HepG2 (cell line): ENCODE results near the gene SPATA13. TPM values are rescaled to one million over a fixed set of nuclear protein-coding genes. Genes with fewer than 3 reads are reported as not detected.

Source experiments
- ATAC-seq: fragments of 200-7000 bp; cut with Tn5 transposase; 3 replicates; pipeline ENCODE4 v1.9.1; 2020; ENCODE audit warnings: mild to moderate bottlenecking, moderate library complexity
- BruUV-seq: library from RNA; stranded (reverse); fragments of 400-500 nt; replicated peaks from 2 replicates; lab custom pipeline; 2021; lab: Mats Ljungman, UMichigan
- CTCF ChIA-PET: fragments of 300-600 bp; formaldehyde crosslinking; extraction: SDS; loops from one replicate; lab custom pipeline; 2021; ENCODE audit warnings: low total read pairs, inconsistent platforms, low intra/inter-chr PET ratio; lab: Yijun Ruan, JAX
- POLR2A ChIA-PET: fragments of 350-600 bp; sonication (Branson Sonifier 250); formaldehyde crosslinking; loops from one replicate; lab custom pipeline; 2020; ENCODE audit warnings: antibody characterized with exemption, inconsistent platforms; lab: Yijun Ruan, JAX
- DNase-seq: peaks from one replicate; pipeline ENCODE4 v3.0.0-alpha.2; 2015; ENCODE audit warnings: low spot score
- FAIRE-seq: peaks from 3 replicates; lab custom pipeline; 2011; peaks lifted over from hg19 to GRCh38; lab: Jason Lieb, UNC
- H2AFZ ChIP-seq: one replicate; pipeline ENCODE4 v1.6.1; 2011; ENCODE audit warnings: low read length, inconsistent platforms
- H3K27ac ChIP-seq: fragments of 300-600 bp; 3 replicates; pipeline ENCODE4 v1.8.0; 2011; ENCODE audit warnings: mixed run types, mild to moderate bottlenecking, mixed read lengths, low read length, inconsistent platforms; ENCODE audit not compliant: insufficient read depth; ENCODE audit errors: extremely low read length
- H3K27me3 ChIP-seq, 2 experiments: fragments of 200-600 bp in 1 of 2; 2 replicates in 1 of 2; 3 replicates in 1 of 2; pipeline versions ENCODE4 v1.6.0 to v1.8.0; 2011; ENCODE audit warnings: low read length in 2 of 2, mild to moderate bottlenecking in 2 of 2, moderate library complexity in 2 of 2, inconsistent platforms in 1 of 2; ENCODE audit not compliant: insufficient read depth in 2 of 2, control insufficient read depth in 1 of 2
- H3K36me3 ChIP-seq, 2 experiments: fragments of 200-600 bp in 1 of 2; replicated peaks in 1 of 2; 2 replicates in 1 of 2; 3 replicates in 1 of 2; pipeline versions ENCODE4 v1.5.1 to v1.8.0; 2011; ENCODE audit warnings: low read length in 2 of 2, inconsistent platforms in 1 of 2; ENCODE audit not compliant: insufficient read depth in 2 of 2, control insufficient read depth in 1 of 2
- H3K4me1 ChIP-seq: 2 replicates; pipeline ENCODE4 v1.5.1; 2012; ENCODE audit warnings: low read length, inconsistent platforms; ENCODE audit not compliant: insufficient read depth
- H3K4me2 ChIP-seq: 2 replicates; pipeline ENCODE4 v1.6.0; 2011; ENCODE audit warnings: low read depth, low read length, inconsistent platforms
- H3K4me3 ChIP-seq, 3 experiments: fragments of 200-600 bp in 1 of 3; sonication (generic), shearing (Covaris generic) in 1 of 3; replicated peaks in 1 of 3; 2 replicates each; pipeline ENCODE4 v1.5.1; 2011 to 2016; ENCODE audit warnings: low read length in 3 of 3, inconsistent platforms in 2 of 3, low read depth in 2 of 3, mild to moderate bottlenecking in 2 of 3, control low read depth in 1 of 3, mixed read lengths in 1 of 3; ENCODE audit not compliant: insufficient read depth in 1 of 3
- H3K79me2 ChIP-seq: one replicate; pipeline ENCODE4 v1.6.1; 2011; ENCODE audit warnings: low read length, inconsistent platforms; ENCODE audit not compliant: insufficient read depth
- H3K9ac ChIP-seq: 2 replicates; pipeline ENCODE4 v1.6.0; 2011; ENCODE audit warnings: mild to moderate bottlenecking, low read depth, low read length, inconsistent platforms; ENCODE audit not compliant: insufficient read depth
- H3K9me3 ChIP-seq: 2 replicates; pipeline ENCODE4 v1.5.1; 2012; ENCODE audit warnings: mild to moderate bottlenecking, low read length
- H4K20me1 ChIP-seq: 2 replicates; pipeline ENCODE4 v1.6.0; 2011; ENCODE audit warnings: inconsistent platforms, mild to moderate bottlenecking, low read length, moderate library complexity; ENCODE audit not compliant: insufficient read depth
- HES4 ChIP-seq: sonication (generic); formaldehyde crosslinking; IDR thresholded peaks from 2 replicates; pipeline ENCODE4 v1.9.0; 2021; ENCODE audit warnings: mild to moderate bottlenecking, missing genetic modification reagents, borderline replicate concordance
- IRF9 ChIP-seq: sonication (generic); formaldehyde crosslinking; IDR thresholded peaks from 2 replicates; pipeline ENCODE4 v1.8.0; 2022; ENCODE audit warnings: missing genetic modification reagents, mild to moderate bottlenecking, borderline replicate concordance
- KIAA2018 ChIP-seq: sonication (generic); formaldehyde crosslinking; IDR thresholded peaks from 2 replicates; pipeline ENCODE4 v1.5.0; 2020; ENCODE audit warnings: mild to moderate bottlenecking, missing genetic modification reagents, borderline replicate concordance
- MAX ChIP-seq: IDR thresholded peaks from 2 replicates; pipeline ENCODE4 v1.6.1; 2012; ENCODE audit warnings: inconsistent platforms
- PLRG1 ChIP-seq: fragments of 450-650 bp; conservative IDR thresholded peaks from 2 replicates; pipeline ENCODE4 v1.6.1; 2016
- SIN3A ChIP-seq: IDR thresholded peaks from 2 replicates; pipeline ENCODE4 v1.6.1; 2011; ENCODE audit warnings: low read depth, mild to moderate bottlenecking, control low read depth, low read length, borderline replicate concordance
- TBL1XR1 ChIP-seq: fragments of 150-350 bp; IDR thresholded peaks from 2 replicates; pipeline ENCODE4 v1.6.1; 2014; ENCODE audit warnings: borderline replicate concordance, low read length; ENCODE audit not compliant: partially characterized antibody
- ZBTB3 ChIP-seq: sonication (generic); formaldehyde crosslinking; IDR thresholded peaks from 2 replicates; pipeline ENCODE4 v1.4.0; 2020; ENCODE audit warnings: low read depth, mild to moderate bottlenecking, moderate library complexity, missing genetic modification reagents, borderline replicate concordance
- ZNF121 ChIP-seq: sonication (generic); formaldehyde crosslinking; IDR thresholded peaks from 2 replicates; pipeline ENCODE4 v1.5.0; 2020; ENCODE audit warnings: mild to moderate bottlenecking, missing genetic modification reagents
- ZNF432 ChIP-seq: sonication (generic); formaldehyde crosslinking; IDR thresholded peaks from 2 replicates; pipeline ENCODE4 v1.5.0; 2020; ENCODE audit warnings: missing genetic modification reagents, mild to moderate bottlenecking, borderline replicate concordance
- ZNF577 ChIP-seq: sonication (generic); formaldehyde crosslinking; IDR thresholded peaks from 2 replicates; pipeline ENCODE4 v1.4.0; 2020; ENCODE audit warnings: mild to moderate bottlenecking, low read depth, missing genetic modification reagents, borderline replicate concordance
- ZNF639 ChIP-seq: conservative IDR thresholded peaks from 2 replicates; pipeline ENCODE4 v1.6.1; 2018; ENCODE audit warnings: missing genetic modification reagents
- ZNF720 ChIP-seq: sonication (generic); formaldehyde crosslinking; IDR thresholded peaks from 2 replicates; pipeline ENCODE4 v1.4.0; 2020; ENCODE audit warnings: missing genetic modification reagents
- WGBS: methylation state at CpG from one replicate; pipeline ENCODE4 v1.1.6; 2017; ENCODE audit warnings: low lambda C conversion rate; 5-methylcytosine and 5-hydroxymethylcytosine counted together
- in situ Hi-C: cut with HindIII; loops from 2 replicates; pipeline ENCODE4 v1.10.0; 2017; ENCODE audit warnings: low pct_unique_long_range_greater_than_20kb; ENCODE audit not compliant: extremely low pct_ligation_motif_present
- intact Hi-C: fragments of 100-400 bp; cut with micrococcal nuclease; formaldehyde crosslinking; loops from one replicate; pipeline ENCODE4 v1.10.0; 2022; ENCODE audit not compliant: unreplicated experiment
- polyA plus RNA-seq, 8 experiments: library from polyadenylated mRNA; depleted of rRNA in 3 of 8; stranded (reverse) in 7 of 8; unstranded in 1 of 8; fragments of >200 nt; fragmentation: Illumina TruSeq in 4 of 8; extraction: Trizol in 4 of 8; gene quantifications; 2 replicates each; pipeline versions ENCODE4 v1.2.1 to v1.2.3, GENCODE V29; 2011 to 2016; ENCODE audit warnings: low read depth in 4 of 8, missing spikeins in 1 of 8, mixed read lengths in 1 of 8; ENCODE audit not compliant: insufficient read depth in 1 of 8
- total RNA-seq, 5 experiments: library from RNA; depleted of rRNA; stranded (reverse); fragments of >200 nt; fragmentation: Illumina TruSeq; extraction: Trizol; gene quantifications; 2 replicates each; pipeline ENCODE4 v1.2.3, GENCODE V29; 2016; ENCODE audit warnings: low read depth in 1 of 5

SPATA13 gene
- total and polyA plus RNA-seq, 2 of the 13 experiments (the other 11 are each of a cell fraction or from before 2014, with no cell fraction given) = 11.3 to 14.2 TPM

GRCh38 chr13:24124789-24125476 is 35.6 kb upstream of the SPATA13 start:
- 6% methylated on average over 9 of the region's 9 CpGs for WGBS
- Histone ChIP-seq H3K27ac (no peak overlapping the region), H3K79me2 (no peaks in the 10 kb centered on the region), H3K4me1 (peaks cover 54% of the 10 kb centered on the region), H3K9ac (no peak overlapping the region), H3K4me3 (no peak overlapping the region; a peak in 1 of 6 replicates), H3K36me3 (no peaks in the 10 kb centered on the region), H2AFZ (peak overlapping the region; percentile 50), H3K27me3 (peaks cover 0 to 18% of the 10 kb centered on the region in 2 experiments; a peak in 3 of 5 replicates), H3K9me3 (no peaks in the 10 kb centered on the region), H4K20me1 (no peaks in the 10 kb centered on the region), H3K4me2 (peak overlapping the region; percentile 56)
- ChIA-PET POLR2A (no interaction called here), CTCF (no interaction called here)
- in situ Hi-C loops = no loop called here
- intact Hi-C loops = no loop called here
- ATAC-seq (peak; percentile 65), FAIRE-seq (no peak), DNase-seq (no peak)
- no TSS peak for BruUV-seq
- TF ChIP-seq SIN3A (no peak), ZNF121 (CRISPR knock-in tag) (no peak), HES4 (CRISPR knock-in tag) (no peak), KIAA2018 (no peak), PLRG1 (no peak), IRF9 (CRISPR knock-in tag) (no peak), MAX (no peak), ZNF639 (no peak), TBL1XR1 (no peak), ZNF432 (no peak), ZNF720 (CRISPR knock-in tag) (no peak), ZBTB3 (no peak), ZNF577 (no peak)
